ENCODE measurements around the gene MPL.

DNA sequence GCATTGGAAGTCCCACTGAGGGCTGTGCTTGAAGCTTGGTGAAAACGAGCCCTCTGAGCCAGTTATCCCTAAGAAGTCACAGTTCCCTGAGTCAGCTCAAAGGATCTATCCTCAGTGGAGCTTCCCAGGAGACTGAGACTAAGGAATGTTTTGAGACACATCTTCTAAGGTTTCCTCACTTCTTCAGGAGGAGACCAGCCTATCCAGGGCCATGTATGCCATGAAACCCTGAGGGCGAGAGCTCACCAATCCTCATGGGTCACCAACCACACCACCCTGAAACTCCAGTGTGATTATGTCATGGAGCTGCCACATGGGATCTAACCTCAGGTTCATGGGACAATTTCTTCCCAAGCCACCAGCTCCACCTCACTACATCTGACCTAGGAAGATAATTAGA, 44.4 kb upstream of the MPL start:
- TF ChIP-seq, protein P1, sequence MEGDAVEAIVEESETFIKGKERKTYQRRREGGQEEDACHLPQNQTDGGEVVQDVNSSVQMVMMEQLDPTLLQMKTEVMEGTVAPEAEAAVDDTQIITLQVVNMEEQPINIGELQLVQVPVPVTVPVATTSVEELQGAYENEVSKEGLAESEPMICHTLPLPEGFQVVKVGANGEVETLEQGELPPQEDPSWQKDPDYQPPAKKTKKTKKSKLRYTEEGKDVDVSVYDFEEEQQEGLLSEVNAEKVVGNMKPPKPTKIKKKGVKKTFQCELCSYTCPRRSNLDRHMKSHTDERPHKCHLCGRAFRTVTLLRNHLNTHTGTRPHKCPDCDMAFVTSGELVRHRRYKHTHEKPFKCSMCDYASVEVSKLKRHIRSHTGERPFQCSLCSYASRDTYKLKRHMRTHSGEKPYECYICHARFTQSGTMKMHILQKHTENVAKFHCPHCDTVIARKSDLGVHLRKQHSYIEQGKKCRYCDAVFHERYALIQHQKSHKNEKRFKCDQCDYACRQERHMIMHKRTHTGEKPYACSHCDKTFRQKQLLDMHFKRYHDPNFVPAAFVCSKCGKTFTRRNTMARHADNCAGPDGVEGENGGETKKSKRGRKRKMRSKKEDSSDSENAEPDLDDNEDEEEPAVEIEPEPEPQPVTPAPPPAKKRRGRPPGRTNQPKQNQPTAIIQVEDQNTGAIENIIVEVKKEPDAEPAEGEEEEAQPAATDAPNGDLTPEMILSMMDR (IDR thresholded peaks at IDR 0.05) = no peak
- no peak for TF ChIP-seq POLR2AphosphoS5 (IDR thresholded peaks at IDR 0.05)
- TF ChIP-seq EP300 (IDR thresholded peaks at IDR 0.05) = no peak
